ENCODE data around the gene RPAIN. TPM values are rescaled to one million over a fixed set of nuclear protein-coding genes. Genes with fewer than 3 reads are reported as not detected.
A peak's percentile ranks its signal among the peaks of the same experiment; 100 is the strongest.

The RPAIN gene
- total and polyA plus RNA-seq, 2 of the 13 experiments (the other 11 are each of a cell fraction or from before 2014, with no cell fraction given), result 42.1 to 58.5 TPM

DNA sequence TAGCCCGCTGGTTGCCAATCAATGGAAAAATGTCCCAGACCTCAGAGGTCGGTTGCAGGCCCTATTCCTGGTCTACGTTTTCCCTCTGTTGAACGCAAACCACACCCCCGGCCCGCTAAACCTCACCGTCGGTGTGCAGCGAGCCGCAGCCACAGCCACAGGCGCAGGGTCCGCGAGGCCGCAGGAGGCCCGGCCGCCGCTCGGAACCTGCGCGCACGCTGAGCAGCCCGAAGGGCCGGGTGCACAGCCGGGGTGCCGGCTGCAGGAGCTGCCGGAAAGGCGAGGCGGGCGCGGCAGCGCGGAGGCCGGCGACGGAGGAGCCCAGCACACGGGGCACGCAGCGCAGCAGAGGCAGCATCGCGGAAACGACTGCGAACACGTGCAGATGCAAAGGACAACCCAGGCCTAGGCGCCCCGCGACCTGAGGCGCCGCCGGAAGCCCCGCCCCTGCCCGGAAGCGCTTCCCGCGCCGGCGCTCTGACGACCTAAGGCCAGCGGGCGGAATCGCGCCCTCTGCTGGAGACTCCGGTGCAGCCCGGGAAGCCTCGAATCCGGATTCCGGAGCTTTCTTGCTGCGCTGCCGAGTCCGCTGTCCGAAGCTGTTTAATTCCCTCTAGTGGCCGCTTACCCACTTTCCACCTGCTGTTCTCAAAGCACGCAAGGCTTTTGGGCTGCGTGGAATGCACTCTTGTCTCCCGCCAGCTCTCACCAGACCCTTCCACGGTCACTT is 18.9 kb downstream of the RPAIN start, which contains the start of gene C1QBP (continued):
- TF ChIP-seq CSRNP2 (CRISPR knock-in tag; conservative IDR thresholded peaks at IDR 0.05; ENCODE audit: low read depth), result 0 out of 2 replicates have a peak, but pooled peaks have one; percentile 64
- TF ChIP-seq, protein P1, sequence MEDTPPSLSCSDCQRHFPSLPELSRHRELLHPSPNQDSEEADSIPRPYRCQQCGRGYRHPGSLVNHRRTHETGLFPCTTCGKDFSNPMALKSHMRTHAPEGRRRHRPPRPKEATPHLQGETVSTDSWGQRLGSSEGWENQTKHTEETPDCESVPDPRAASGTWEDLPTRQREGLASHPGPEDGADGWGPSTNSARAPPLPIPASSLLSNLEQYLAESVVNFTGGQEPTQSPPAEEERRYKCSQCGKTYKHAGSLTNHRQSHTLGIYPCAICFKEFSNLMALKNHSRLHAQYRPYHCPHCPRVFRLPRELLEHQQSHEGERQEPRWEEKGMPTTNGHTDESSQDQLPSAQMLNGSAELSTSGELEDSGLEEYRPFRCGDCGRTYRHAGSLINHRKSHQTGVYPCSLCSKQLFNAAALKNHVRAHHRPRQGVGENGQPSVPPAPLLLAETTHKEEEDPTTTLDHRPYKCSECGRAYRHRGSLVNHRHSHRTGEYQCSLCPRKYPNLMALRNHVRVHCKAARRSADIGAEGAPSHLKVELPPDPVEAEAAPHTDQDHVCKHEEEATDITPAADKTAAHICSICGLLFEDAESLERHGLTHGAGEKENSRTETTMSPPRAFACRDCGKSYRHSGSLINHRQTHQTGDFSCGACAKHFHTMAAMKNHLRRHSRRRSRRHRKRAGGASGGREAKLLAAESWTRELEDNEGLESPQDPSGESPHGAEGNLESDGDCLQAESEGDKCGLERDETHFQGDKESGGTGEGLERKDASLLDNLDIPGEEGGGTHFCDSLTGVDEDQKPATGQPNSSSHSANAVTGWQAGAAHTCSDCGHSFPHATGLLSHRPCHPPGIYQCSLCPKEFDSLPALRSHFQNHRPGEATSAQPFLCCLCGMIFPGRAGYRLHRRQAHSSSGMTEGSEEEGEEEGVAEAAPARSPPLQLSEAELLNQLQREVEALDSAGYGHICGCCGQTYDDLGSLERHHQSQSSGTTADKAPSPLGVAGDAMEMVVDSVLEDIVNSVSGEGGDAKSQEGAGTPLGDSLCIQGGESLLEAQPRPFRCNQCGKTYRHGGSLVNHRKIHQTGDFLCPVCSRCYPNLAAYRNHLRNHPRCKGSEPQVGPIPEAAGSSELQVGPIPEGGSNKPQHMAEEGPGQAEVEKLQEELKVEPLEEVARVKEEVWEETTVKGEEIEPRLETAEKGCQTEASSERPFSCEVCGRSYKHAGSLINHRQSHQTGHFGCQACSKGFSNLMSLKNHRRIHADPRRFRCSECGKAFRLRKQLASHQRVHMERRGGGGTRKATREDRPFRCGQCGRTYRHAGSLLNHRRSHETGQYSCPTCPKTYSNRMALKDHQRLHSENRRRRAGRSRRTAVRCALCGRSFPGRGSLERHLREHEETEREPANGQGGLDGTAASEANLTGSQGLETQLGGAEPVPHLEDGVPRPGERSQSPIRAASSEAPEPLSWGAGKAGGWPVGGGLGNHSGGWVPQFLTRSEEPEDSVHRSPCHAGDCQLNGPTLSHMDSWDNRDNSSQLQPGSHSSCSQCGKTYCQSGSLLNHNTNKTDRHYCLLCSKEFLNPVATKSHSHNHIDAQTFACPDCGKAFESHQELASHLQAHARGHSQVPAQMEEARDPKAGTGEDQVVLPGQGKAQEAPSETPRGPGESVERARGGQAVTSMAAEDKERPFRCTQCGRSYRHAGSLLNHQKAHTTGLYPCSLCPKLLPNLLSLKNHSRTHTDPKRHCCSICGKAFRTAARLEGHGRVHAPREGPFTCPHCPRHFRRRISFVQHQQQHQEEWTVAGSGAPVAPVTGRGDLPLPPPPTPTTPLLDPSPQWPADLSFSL (CRISPR knock-in tag; IDR thresholded peaks at IDR 0.05), result no peak
- TF ChIP-seq TFDP1 (CRISPR knock-in tag; IDR thresholded peaks at IDR 0.05; ENCODE audit: borderline replicate concordance), result peak; percentile 84; the same call in 1 of the 2 replicates
- TF ChIP-seq FOXJ3 (CRISPR knock-in tag; IDR thresholded peaks at IDR 0.05; ENCODE audit: borderline replicate concordance), result no peak
- peak; percentile 59; the same call in 1 of the 2 replicates for TF ChIP-seq ZNF724P (CRISPR knock-in tag; IDR thresholded peaks at IDR 0.05; ENCODE audit: borderline replicate concordance)
- peak; percentile 89; the same call in 1 of the 2 replicates for TF ChIP-seq BRCA1 (CRISPR knock-in tag; IDR thresholded peaks at IDR 0.05)
- peak; percentile 42; the same call in 1 of the 2 replicates for TF ChIP-seq ZNF362 (CRISPR knock-in tag; IDR thresholded peaks at IDR 0.05; ENCODE audit: borderline replicate concordance)
- no peak for TF ChIP-seq SRF (IDR thresholded peaks at IDR 0.05; ENCODE audit: low read depth, low read length)
- peak; percentile 35; the same call in 1 of the 2 replicates for TF ChIP-seq ZNF652 (CRISPR knock-in tag; IDR thresholded peaks at IDR 0.05; ENCODE audit: borderline replicate concordance, low read depth)
- TF ChIP-seq ZNF331 (CRISPR knock-in tag; IDR thresholded peaks at IDR 0.05), result no peak; the same call in none of the 2 replicates
- no peak for TF ChIP-seq ZNF10 (CRISPR knock-in tag; IDR thresholded peaks at IDR 0.05; ENCODE audit: borderline replicate concordance, low read depth)
- TF ChIP-seq ZNF503 (CRISPR knock-in tag; IDR thresholded peaks at IDR 0.05), result peak; percentile 79; the same call in 1 of the 2 replicates
- peak; percentile 73 for TF ChIP-seq ZBTB38 (CRISPR knock-in tag; IDR thresholded peaks at IDR 0.05)
- peak; percentile 70; the same call in 1 of the 2 replicates for TF ChIP-seq TMF1 (CRISPR knock-in tag; IDR thresholded peaks at IDR 0.05; ENCODE audit: low read depth)
- TF ChIP-seq MATR3 (CRISPR knock-in tag; IDR thresholded peaks at IDR 0.05), result no peak
- peak; percentile 71 for TF ChIP-seq ZNF607 (CRISPR knock-in tag; IDR thresholded peaks at IDR 0.05; ENCODE audit: borderline replicate concordance)
